Loucy (cell line): Measurements from ENCODE around the gene ADM.

Experiments
- H2AFZ ChIP-seq: fragments of 200-600 bp; sonication (generic); 2 replicates; pipeline ENCODE4 v1.6.0; 2016; ENCODE audit warnings: antibody characterized with exemption, mild to moderate bottlenecking, low read length, moderate library complexity
- H3F3A ChIP-seq: fragments of 200-600 bp; 2 replicates; pipeline ENCODE4 v1.6.0; 2016; ENCODE audit warnings: antibody characterized with exemption, low read depth, mild to moderate bottlenecking
- H3K27me3 ChIP-seq: fragments of 200-600 bp; sonication (generic); 2 replicates; pipeline ENCODE4 v1.6.1; 2014; ENCODE audit warnings: low read length, mild to moderate bottlenecking; ENCODE audit not compliant: insufficient read depth, poor library complexity, severe bottlenecking
- H3K36me3 ChIP-seq: fragments of 200-600 bp; sonication (generic); 2 replicates; pipeline ENCODE4 v1.6.1; 2016; ENCODE audit warnings: low read length; ENCODE audit not compliant: insufficient read depth
- H3K4me1 ChIP-seq: fragments of 200-600 bp; sonication (generic); 2 replicates; pipeline ENCODE4 v1.5.1; 2014; ENCODE audit warnings: low read length, mild to moderate bottlenecking; ENCODE audit not compliant: insufficient read depth, poor library complexity, severe bottlenecking
- H3K4me2 ChIP-seq: fragments of 200-600 bp; sonication (generic); 2 replicates; pipeline ENCODE4 v1.6.0; 2014; ENCODE audit warnings: antibody characterized with exemption, low read length, low read depth, mild to moderate bottlenecking; ENCODE audit not compliant: poor library complexity, severe bottlenecking
- H3K4me3 ChIP-seq: fragments of 200-600 bp; sonication (generic); 2 replicates; pipeline ENCODE4 v1.5.1; 2014; ENCODE audit warnings: low read length, mild to moderate bottlenecking, mixed read lengths; ENCODE audit not compliant: poor library complexity, severe bottlenecking
- H3K79me2 ChIP-seq: fragments of 200-600 bp; sonication (generic); 2 replicates; pipeline ENCODE4 v1.6.1; 2014; ENCODE audit warnings: low read length; ENCODE audit not compliant: insufficient read depth
- H3K9ac ChIP-seq: fragments of 200-600 bp; sonication (generic); 2 replicates; pipeline ENCODE4 v1.6.0; 2014; ENCODE audit warnings: mild to moderate bottlenecking, low read depth, low read length, moderate library complexity; ENCODE audit not compliant: poor library complexity, severe bottlenecking
- H3K9me2 ChIP-seq: fragments of 200-600 bp; sonication (generic); replicated peaks from 2 replicates; pipeline ENCODE4 v1.6.1; 2016; ENCODE audit warnings: low read depth, low read length, mixed read lengths
- H3K9me3 ChIP-seq: fragments of 200-600 bp; sonication (generic); 2 replicates; pipeline ENCODE4 v1.6.1; 2014; ENCODE audit warnings: mild to moderate bottlenecking, antibody characterized with exemption, low read length, low read depth; ENCODE audit not compliant: insufficient read depth
- H4K20me1 ChIP-seq: fragments of 200-600 bp; sonication (generic); 2 replicates; pipeline ENCODE4 v1.6.0; 2014; ENCODE audit warnings: antibody characterized with exemption, low read length, mild to moderate bottlenecking; ENCODE audit not compliant: insufficient read depth, poor library complexity, severe bottlenecking
- CTCF ChIP-seq: fragments of 200-600 bp; sonication (generic); conservative IDR thresholded peaks from 2 replicates; pipeline ENCODE4 v1.5.1; 2014; ENCODE audit warnings: mild to moderate bottlenecking, antibody characterized with exemption, low read length
- EZH2phosphoT487 ChIP-seq: fragments of 200-600 bp; IDR thresholded peaks from 2 replicates; pipeline ENCODE4 v1.6.1; 2018; ENCODE audit warnings: antibody characterized with exemption, mild to moderate bottlenecking, moderate library complexity, borderline replicate concordance

Gene ADM

GRCh38 chr11:10323793-10324170 is 18.9 kb downstream of the ADM start:
- no peak overlapping the region for H3K4me3 ChIP-seq
- H3K4me2 ChIP-seq: no peak overlapping the region
- H4K20me1 ChIP-seq: no peaks in the 10 kb centered on the region
- H3K9me3 ChIP-seq: no peaks in the 10 kb centered on the region
- TF ChIP-seq EZH2phosphoT487 (no peak), CTCF (no peak)
- H3K9ac ChIP-seq: no peak overlapping the region
- H3K79me2 ChIP-seq: no peaks in the 10 kb centered on the region
- H3K27me3 ChIP-seq: no peaks in the 10 kb centered on the region
- no peaks in the 10 kb centered on the region for H3K9me2 ChIP-seq
- no peak overlapping the region for H2AFZ ChIP-seq
- no peaks in the 10 kb centered on the region for H3K36me3 ChIP-seq
- H3F3A ChIP-seq: no peaks in the 10 kb centered on the region
- peaks cover 25% of the 10 kb centered on the region for H3K4me1 ChIP-seq

- TF ChIP-seq CTCF (no peak), EZH2phosphoT487 (no peak)
- H3K9me2 ChIP-seq: no peaks in the 10 kb centered on the region
- H3K4me2 ChIP-seq: no peak overlapping the region
- H2AFZ ChIP-seq: no peak overlapping the region
- no peaks in the 10 kb centered on the region for H3K9me3 ChIP-seq
- H3K4me3 ChIP-seq: no peak overlapping the region
- H3K4me1 ChIP-seq: peaks cover 18% of the 10 kb centered on the region
- H3K79me2 ChIP-seq: no peaks in the 10 kb centered on the region
- no peaks in the 10 kb centered on the region for H4K20me1 ChIP-seq
- no peaks in the 10 kb centered on the region for H3K36me3 ChIP-seq
- H3K9ac ChIP-seq: no peak overlapping the region
- no peaks in the 10 kb centered on the region for H3F3A ChIP-seq
- H3K27me3 ChIP-seq: no peaks in the 10 kb centered on the region
Measured at GRCh38 chr11:10324474-10324873, 19.6 kb downstream of the ADM start.

GRCh38 chr11:10325277-10326011 is 20.6 kb downstream of the ADM start:
- Histone ChIP-seq H4K20me1 (no peaks in the 10 kb centered on the region), H2AFZ (no peak overlapping the region), H3K9me3 (no peaks in the 10 kb centered on the region), H3K4me3 (no peak overlapping the region), H3K9me2 (no peaks in the 10 kb centered on the region), H3K36me3 (no peaks in the 10 kb centered on the region), H3F3A (no peaks in the 10 kb centered on the region), H3K79me2 (no peaks in the 10 kb centered on the region), H3K27me3 (no peaks in the 10 kb centered on the region), H3K4me1 (peaks cover 9% of the 10 kb centered on the region), H3K4me2 (no peak overlapping the region), H3K9ac (no peak overlapping the region)
- TF ChIP-seq CTCF (no peak), EZH2phosphoT487 (no peak)
